Brain microvascular endothelial cell (primary cell): Measurements from ENCODE around the gene IL10RA.

Experiments
- DNase-seq: peaks from one replicate; pipeline ENCODE4 v3.0.0-alpha.2; 2020
- H3K27ac ChIP-seq: fragments of 250-450 bp; sonication (Bioruptor Pico); 2 replicates; pipeline ENCODE4 v1.5.1; 2020; ENCODE audit warnings: mild to moderate bottlenecking, moderate library complexity
- H3K27me3 ChIP-seq: fragments of 250-450 bp; sonication (Bioruptor Pico); replicated peaks from 2 replicates; pipeline ENCODE4 v1.5.1; 2020; ENCODE audit warnings: mild to moderate bottlenecking
- H3K36me3 ChIP-seq: fragments of 250-450 bp; sonication (Bioruptor Pico); replicated peaks from 2 replicates; pipeline ENCODE4 v1.5.1; 2020; ENCODE audit warnings: mild to moderate bottlenecking
- H3K4me3 ChIP-seq: 2 replicates; pipeline ENCODE4 v1.5.1; 2011; ENCODE audit warnings: low read depth, mild to moderate bottlenecking, control low read depth, low read length, moderate library complexity
- in situ Hi-C: cut with HindIII; loops from 2 replicates; pipeline ENCODE4 v1.10.0; 2017; ENCODE audit warnings: low sequenced_read_pairs, low pct_ligation_motif_present
- TF ChIP-seq, protein P1 (sequence below): IDR thresholded peaks from 2 replicates; pipeline ENCODE4 v1.5.1; 2011; ENCODE audit warnings: low read depth, mild to moderate bottlenecking, moderate library complexity, low read length, control low read depth, inconsistent platforms; ENCODE audit errors: missing control alignments

The IL10RA gene

DNA sequence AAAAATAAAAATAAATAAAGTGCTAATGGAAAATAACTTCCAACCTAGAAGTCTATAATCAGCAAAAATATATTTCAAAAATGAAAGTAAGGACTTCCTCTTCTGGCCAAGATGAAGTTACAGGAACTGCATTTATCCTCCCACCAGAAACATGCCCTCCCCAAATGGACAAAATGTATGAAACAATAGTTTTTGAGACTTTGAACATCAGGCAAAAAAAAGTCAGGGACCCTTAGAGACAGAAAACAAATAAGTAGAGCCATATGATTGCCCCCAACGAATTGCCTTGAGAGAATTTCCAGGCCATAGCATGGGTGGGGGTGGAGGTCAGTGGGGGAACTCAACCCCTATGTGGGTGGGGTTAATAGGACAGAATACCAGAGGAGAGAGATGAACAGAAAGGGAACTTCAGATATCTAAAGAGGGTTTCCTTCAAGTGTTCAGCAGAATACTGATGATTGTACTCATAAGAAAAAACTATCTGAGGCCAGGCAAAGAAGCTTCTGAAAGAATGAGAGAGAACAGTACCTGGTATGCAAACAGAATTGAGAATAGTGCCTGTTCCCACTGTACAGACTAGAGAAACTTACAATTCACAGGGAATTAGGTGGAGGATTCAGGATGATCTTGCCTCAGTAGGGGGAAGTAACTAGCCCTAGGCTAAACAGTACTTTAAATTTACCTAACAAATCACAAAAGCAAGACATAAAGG is 26.6 kb upstream of the IL10RA start:
- DNase-seq: no peak
- Histone ChIP-seq H3K4me3 (no peak overlapping the region), H3K36me3 (no peaks in the 10 kb centered on the region), H3K27ac (no peak overlapping the region), H3K27me3 (no peaks in the 10 kb centered on the region)
- TF ChIP-seq, protein P1, sequence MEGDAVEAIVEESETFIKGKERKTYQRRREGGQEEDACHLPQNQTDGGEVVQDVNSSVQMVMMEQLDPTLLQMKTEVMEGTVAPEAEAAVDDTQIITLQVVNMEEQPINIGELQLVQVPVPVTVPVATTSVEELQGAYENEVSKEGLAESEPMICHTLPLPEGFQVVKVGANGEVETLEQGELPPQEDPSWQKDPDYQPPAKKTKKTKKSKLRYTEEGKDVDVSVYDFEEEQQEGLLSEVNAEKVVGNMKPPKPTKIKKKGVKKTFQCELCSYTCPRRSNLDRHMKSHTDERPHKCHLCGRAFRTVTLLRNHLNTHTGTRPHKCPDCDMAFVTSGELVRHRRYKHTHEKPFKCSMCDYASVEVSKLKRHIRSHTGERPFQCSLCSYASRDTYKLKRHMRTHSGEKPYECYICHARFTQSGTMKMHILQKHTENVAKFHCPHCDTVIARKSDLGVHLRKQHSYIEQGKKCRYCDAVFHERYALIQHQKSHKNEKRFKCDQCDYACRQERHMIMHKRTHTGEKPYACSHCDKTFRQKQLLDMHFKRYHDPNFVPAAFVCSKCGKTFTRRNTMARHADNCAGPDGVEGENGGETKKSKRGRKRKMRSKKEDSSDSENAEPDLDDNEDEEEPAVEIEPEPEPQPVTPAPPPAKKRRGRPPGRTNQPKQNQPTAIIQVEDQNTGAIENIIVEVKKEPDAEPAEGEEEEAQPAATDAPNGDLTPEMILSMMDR: no peak
- in situ Hi-C loops: no loop called here

DNA sequence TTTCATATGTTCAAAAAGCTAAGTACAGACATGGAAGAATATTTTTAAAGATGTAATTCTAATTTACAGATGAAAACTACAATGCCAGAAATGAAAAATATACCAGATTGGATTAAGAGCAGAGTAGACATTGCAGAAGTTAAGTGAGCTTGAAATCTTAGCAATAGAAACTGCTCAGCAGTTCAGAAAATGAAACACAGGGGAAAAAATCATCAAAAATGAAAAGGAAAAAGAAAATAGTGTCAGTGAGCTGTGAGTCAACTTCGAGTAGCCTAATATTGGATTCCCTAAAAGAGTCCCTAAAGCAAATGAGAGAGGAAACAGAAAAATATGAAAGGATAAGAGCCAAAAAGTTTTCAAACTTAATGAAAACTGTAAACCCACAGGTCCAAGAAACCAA is 25.8 kb upstream of the IL10RA start:
- H3K4me3 ChIP-seq: no peak overlapping the region
- no peak for DNase-seq
- TF ChIP-seq, protein P1: no peak
- no peaks in the 10 kb centered on the region for H3K27me3 ChIP-seq
- H3K36me3 ChIP-seq: no peaks in the 10 kb centered on the region
- no peak overlapping the region for H3K27ac ChIP-seq
- in situ Hi-C loops: no loop called here

DNA sequence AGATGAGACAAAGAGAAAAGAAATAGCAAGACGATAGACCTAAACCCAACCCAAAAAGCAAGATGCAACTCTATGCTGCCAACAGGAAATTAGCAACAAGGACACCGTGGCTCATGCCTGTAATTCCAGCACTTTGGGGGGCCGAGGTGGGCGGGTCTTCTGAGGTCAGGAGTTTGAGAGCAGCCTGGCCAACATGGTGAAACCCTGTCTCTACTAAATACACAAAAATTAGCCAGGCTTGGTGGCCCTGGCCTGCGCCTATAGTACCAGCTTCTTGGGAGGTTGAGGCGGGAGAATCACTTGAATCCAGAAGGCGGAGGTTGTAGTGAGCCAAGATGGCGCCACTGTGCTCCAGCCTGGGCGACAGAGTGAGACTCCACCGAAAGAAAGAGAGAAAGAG is 24.3 kb upstream of the IL10RA start:
- TF ChIP-seq, protein P1: no peak
- H3K4me3 ChIP-seq: no peak overlapping the region
- H3K36me3 ChIP-seq: no peaks in the 10 kb centered on the region
- in situ Hi-C loops: no loop called here
- no peak overlapping the region for H3K27ac ChIP-seq
- no peaks in the 10 kb centered on the region for H3K27me3 ChIP-seq
- no peak for DNase-seq

DNA sequence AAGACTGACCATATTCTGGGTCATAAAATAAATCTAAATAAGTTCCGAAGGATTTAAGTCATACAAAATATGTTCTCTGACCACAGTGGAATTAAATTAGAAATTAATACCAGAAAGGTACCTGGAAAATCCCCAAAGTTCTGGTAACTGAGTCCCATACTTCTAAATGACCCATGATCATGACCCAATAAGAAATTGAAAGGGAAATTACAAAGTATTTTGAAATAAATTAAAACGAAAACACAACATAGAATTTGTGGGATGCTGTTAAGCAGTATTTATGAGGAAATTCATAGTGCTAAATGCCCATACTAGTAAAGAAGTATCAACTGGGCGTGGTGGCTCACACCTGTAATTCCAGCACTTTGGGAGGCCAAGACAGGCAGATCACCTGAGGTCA is 23.4 kb upstream of the IL10RA start:
- H3K27me3 ChIP-seq: no peaks in the 10 kb centered on the region
- TF ChIP-seq, protein P1: no peak
- no peak for DNase-seq
- in situ Hi-C loops: no loop called here
- H3K4me3 ChIP-seq: no peak overlapping the region
- no peaks in the 10 kb centered on the region for H3K36me3 ChIP-seq
- no peak overlapping the region for H3K27ac ChIP-seq

DNA sequence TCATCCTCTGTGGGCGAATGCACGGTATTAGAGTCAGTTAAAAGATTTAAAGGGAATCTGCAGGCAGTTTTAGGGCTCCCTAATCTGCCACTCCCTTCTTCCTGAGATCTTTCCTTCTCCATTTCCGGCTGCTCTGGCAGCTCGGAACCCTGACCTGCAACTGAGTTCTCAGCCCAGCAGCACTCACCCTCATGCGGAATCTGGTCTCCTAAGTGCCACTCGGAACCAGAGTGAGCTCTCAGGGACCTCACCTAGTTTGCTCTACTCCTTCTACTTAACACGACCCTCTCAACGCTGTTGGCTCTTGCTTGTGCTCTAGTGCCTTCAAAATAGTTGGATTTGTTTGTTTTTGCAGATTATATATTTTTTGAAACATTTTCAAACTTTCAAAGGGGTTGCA is 19.3 kb upstream of the IL10RA start:
- H3K4me3 ChIP-seq: no peak overlapping the region
- no peaks in the 10 kb centered on the region for H3K27me3 ChIP-seq
- no peak for DNase-seq
- H3K27ac ChIP-seq: no peak overlapping the region
- H3K36me3 ChIP-seq: no peaks in the 10 kb centered on the region
- in situ Hi-C loops: no loop called here
- TF ChIP-seq, protein P1: no peak

DNA sequence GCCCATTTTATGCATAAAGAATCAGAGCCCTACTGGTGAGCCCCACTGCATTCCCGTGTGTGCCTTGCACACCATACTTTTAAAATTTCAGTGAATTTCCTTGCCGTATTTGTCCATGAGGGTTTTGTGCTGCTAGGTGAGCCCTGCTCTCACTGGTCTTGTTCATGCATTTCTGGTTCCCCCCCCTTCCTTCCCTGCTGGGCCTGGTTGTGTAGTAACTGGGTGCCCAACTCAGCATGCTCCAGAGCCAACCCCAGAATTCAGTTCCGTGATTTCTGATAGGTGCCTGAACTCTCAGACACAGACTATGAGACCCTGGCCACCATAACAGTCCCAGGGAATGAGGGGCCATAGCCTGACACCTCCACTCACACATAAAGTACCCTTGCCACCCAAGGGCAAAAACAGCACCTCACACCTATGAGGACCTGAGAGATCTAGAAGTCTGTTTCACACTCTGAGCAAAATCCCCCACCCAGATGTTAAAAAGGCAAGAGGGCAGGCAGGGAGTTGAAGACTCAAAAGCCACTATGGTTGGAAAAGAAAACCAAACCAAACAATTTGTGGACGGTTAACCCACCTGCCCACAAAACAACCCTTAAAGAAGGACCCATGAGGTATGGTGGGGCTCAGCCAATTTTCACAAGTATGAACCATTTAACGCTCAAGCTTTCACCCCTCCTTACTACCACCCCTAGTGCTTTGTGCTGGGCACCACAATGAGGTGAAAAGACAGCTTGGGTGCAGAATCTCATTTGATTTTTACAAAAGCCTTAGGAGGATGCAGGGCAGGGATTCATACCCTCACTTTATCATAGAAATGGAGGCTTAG is 16.8 kb upstream of the IL10RA start:
- in situ Hi-C loops: no loop called here
- TF ChIP-seq, protein P1: no peak
- Histone ChIP-seq H3K36me3 (no peaks in the 10 kb centered on the region), H3K27me3 (no peaks in the 10 kb centered on the region), H3K27ac (no peak overlapping the region), H3K4me3 (no peak overlapping the region)
- no peak for DNase-seq
